Medulla oblongata (tissue), 1 donor: ENCODE measurements around the gene ITPK1.

Experiments
- DNase-seq: peaks from one replicate; pipeline ENCODE4 v3.0.0-alpha.2; 2015; ENCODE audit errors: extremely low spot score

ITPK1 gene

GRCh38 chr14:93010522-93011140, 105.1 kb downstream of the ITPK1 start:
- no peak for DNase-seq

GRCh38 chr14:93010130-93010499, 105.6 kb downstream of the ITPK1 start:
- no peak for DNase-seq

- peak; percentile 96 for DNase-seq
Observed at GRCh38 chr14:93009471-93010129, 106.1 kb downstream of the ITPK1 start.

- no peak for DNase-seq
Observed at GRCh38 chr14:93008381-93008780, 107.3 kb downstream of the ITPK1 start.

- DNase-seq = peak; percentile 65
Observed at GRCh38 chr14:93007225-93007997, 108.3 kb downstream of the ITPK1 start.

- no peak for DNase-seq
Observed at GRCh38 chr14:93006567-93007051, 109.1 kb downstream of the ITPK1 start.

- DNase-seq = no peak
Observed at GRCh38 chr14:93005838-93006237, 109.9 kb downstream of the ITPK1 start.

- no peak for DNase-seq
Observed at GRCh38 chr14:93005135-93005813, 110.5 kb downstream of the ITPK1 start.

GRCh38 chr14:93004699-93005082, 111.0 kb downstream of the ITPK1 start:
- no peak for DNase-seq

- DNase-seq = no peak
Observed at GRCh38 chr14:93003945-93004698, 111.6 kb downstream of the ITPK1 start.

- no peak for DNase-seq
Observed at GRCh38 chr14:93002851-93003298, 112.8 kb downstream of the ITPK1 start.

GRCh38 chr14:93002049-93002448, 113.7 kb downstream of the ITPK1 start:
- DNase-seq = no peak

GRCh38 chr14:92998946-92999345, 116.8 kb downstream of the ITPK1 start:
- no peak for DNase-seq

- DNase-seq = no peak
Observed at GRCh38 chr14:92997343-92998061, 118.2 kb downstream of the ITPK1 start.

- no peak for DNase-seq
Observed at GRCh38 chr14:92995620-92996019, 120.1 kb downstream of the ITPK1 start.

- no peak for DNase-seq
Observed at GRCh38 chr14:92994942-92995341, 120.8 kb downstream of the ITPK1 start.

- no peak for DNase-seq
Observed at GRCh38 chr14:92994131-92994676, 121.5 kb downstream of the ITPK1 start.

- DNase-seq = no peak
Observed at GRCh38 chr14:92993302-92993701, 122.4 kb downstream of the ITPK1 start.

- DNase-seq = no peak
Observed at GRCh38 chr14:92991536-92991935, 124.2 kb downstream of the ITPK1 start.
